ENCODE measurements around the gene GPR137. TPM values are rescaled to one million over a fixed set of nuclear protein-coding genes. Genes with fewer than 3 reads are reported as not detected.

Gene GPR137
- total RNA-seq, 4 donors from 2014 or later, result 20.9 to 36.1 (median 25.4) TPM

- intact Hi-C loops (cut with DNase I), result no loop called here
- peak overlapping the region; percentile 85 to 98 (median 98) for H3K27ac ChIP-seq (replicated peaks in 1 of 4)
- TF ChIP-seq POLR2AphosphoS5 (IDR thresholded peaks at IDR 0.05) (peak in 1 of 2 donors; percentile 58), EP300 (IDR thresholded peaks at IDR 0.05) (no peak)
- 69% methylated on average over 16 of the region's 40 CpGs for WGBS
- peaks cover 31 to 62% (median 48%) of the 10 kb centered on the region in 4 donors for H3K4me1 ChIP-seq
- H3K9me3 ChIP-seq, result no peaks in the 10 kb centered on the region
- peak overlapping the region; percentile 75 to 96 (median 88) for H3K4me3 ChIP-seq
- H3K36me3 ChIP-seq, result peaks cover 0 to 34% (median 21%) of the 10 kb centered on the region in 4 donors
- DNase-seq (ENCODE audit: extremely low spot score), result no peak
- peaks cover 0 to 15% (median 6%) of the 10 kb centered on the region in 4 donors for H3K27me3 ChIP-seq
Measured at GRCh38 chr11:64285885-64286800, 495 bp downstream of the GPR137 start.

- 96% methylated on average over 4 of the region's 9 CpGs for WGBS
- Histone ChIP-seq H3K36me3 (peaks cover 0 to 27% (median 16%) of the 10 kb centered on the region in 4 donors), H3K27ac (replicated peaks in 1 of 4) (no peak overlapping the region), H3K4me3 (no peak overlapping the region), H3K9me3 (no peaks in the 10 kb centered on the region), H3K4me1 (peaks cover 36 to 62% (median 51%) of the 10 kb centered on the region in 4 donors), H3K27me3 (peaks cover 2 to 22% (median 11%) of the 10 kb centered on the region in 4 donors)
- no peak for DNase-seq (ENCODE audit: extremely low spot score)
- TF ChIP-seq POLR2A (IDR thresholded peaks at IDR 0.05; ENCODE audit: low read depth) (no peak), EP300 (IDR thresholded peaks at IDR 0.05) (no peak)
- intact Hi-C loops (cut with DNase I), result no loop called here
Measured at GRCh38 chr11:64286801-64287159, 1.1 kb downstream of the GPR137 start.

GRCh38 chr11:64287676-64288352 is 2.2 kb downstream of the GPR137 start:
- peaks cover 8 to 32% (median 21%) of the 10 kb centered on the region in 4 donors for H3K27me3 ChIP-seq
- no peak overlapping the region for H3K4me3 ChIP-seq
- intact Hi-C loops (cut with DNase I), result no loop called here
- H3K4me1 ChIP-seq, result peaks cover 38 to 64% (median 52%) of the 10 kb centered on the region in 4 donors
- peaks cover 0 to 17% (median 10%) of the 10 kb centered on the region in 4 donors for H3K36me3 ChIP-seq
- DNase-seq (ENCODE audit: extremely low spot score), result no peak
- H3K9me3 ChIP-seq, result no peaks in the 10 kb centered on the region
- TF ChIP-seq CTCF (IDR thresholded peaks at IDR 0.05) (no peak), POLR2A (IDR thresholded peaks at IDR 0.05; ENCODE audit: low read depth) (no peak), EP300 (IDR thresholded peaks at IDR 0.05) (no peak), POLR2AphosphoS5 (IDR thresholded peaks at IDR 0.05) (no peak)
- H3K27ac ChIP-seq (replicated peaks in 1 of 4), result no peak overlapping the region
- 94% methylated on average over 25 of the region's 33 CpGs for WGBS

GRCh38 chr11:64288353-64288750 is 2.7 kb downstream of the GPR137 start:
- Histone ChIP-seq H3K27me3 (peaks cover 9 to 37% (median 25%) of the 10 kb centered on the region in 4 donors), H3K4me1 (peaks cover 33 to 60% (median 48%) of the 10 kb centered on the region in 4 donors), H3K36me3 (peaks cover 0 to 16% (median 7%) of the 10 kb centered on the region in 4 donors), H3K4me3 (no peak overlapping the region), H3K27ac (replicated peaks in 1 of 4) (no peak overlapping the region), H3K9me3 (no peaks in the 10 kb centered on the region)
- DNase-seq (ENCODE audit: extremely low spot score), result no peak
- TF ChIP-seq CTCF (IDR thresholded peaks at IDR 0.05) (no peak), POLR2AphosphoS5 (IDR thresholded peaks at IDR 0.05) (no peak), EP300 (IDR thresholded peaks at IDR 0.05) (no peak), POLR2A (IDR thresholded peaks at IDR 0.05; ENCODE audit: low read depth) (no peak)
- intact Hi-C loops (cut with DNase I), result no loop called here
- WGBS, result 100% methylated on average over 3 of the region's 9 CpGs

- Histone ChIP-seq H3K9me3 (no peaks in the 10 kb centered on the region), H3K4me1 (peaks cover 26 to 53% (median 40%) of the 10 kb centered on the region in 4 donors), H3K27me3 (peaks cover 9 to 45% (median 25%) of the 10 kb centered on the region in 4 donors), H3K4me3 (no peak overlapping the region), H3K36me3 (peaks cover 0 to 16% (median 7%) of the 10 kb centered on the region in 4 donors), H3K27ac (replicated peaks in 1 of 4) (no peak overlapping the region)
- WGBS, result 88% methylated on average over 12 of the region's 13 CpGs
- no peak for DNase-seq (ENCODE audit: extremely low spot score)
- no peak for TF ChIP-seq CTCF (IDR thresholded peaks at IDR 0.05)
- no peak for TF ChIP-seq POLR2A (IDR thresholded peaks at IDR 0.05; ENCODE audit: low read depth)
- TF ChIP-seq POLR2AphosphoS5 (IDR thresholded peaks at IDR 0.05), result no peak
- no peak for TF ChIP-seq EP300 (IDR thresholded peaks at IDR 0.05)
- intact Hi-C loops (cut with DNase I), result no loop called here
Measured at GRCh38 chr11:64289002-64289564, 3.4 kb downstream of the GPR137 start.

Measured in esophagus muscularis mucosa (tissue), 4 donors.